GM21367 (cell line): ENCODE results near the gene TMEM101.
"Not testable (repeated sequence)": the region's sequence is repeated elsewhere in the genome, so short reads cannot be mapped to it uniquely, and the experiment has no call there.

Experiments used
- ATAC-seq: cut with Tn5 transposase; IDR thresholded peaks from one replicate; pipeline ENCODE4 v1.9.1; 2021; ENCODE audit not compliant: unreplicated experiment

Gene TMEM101

DNA sequence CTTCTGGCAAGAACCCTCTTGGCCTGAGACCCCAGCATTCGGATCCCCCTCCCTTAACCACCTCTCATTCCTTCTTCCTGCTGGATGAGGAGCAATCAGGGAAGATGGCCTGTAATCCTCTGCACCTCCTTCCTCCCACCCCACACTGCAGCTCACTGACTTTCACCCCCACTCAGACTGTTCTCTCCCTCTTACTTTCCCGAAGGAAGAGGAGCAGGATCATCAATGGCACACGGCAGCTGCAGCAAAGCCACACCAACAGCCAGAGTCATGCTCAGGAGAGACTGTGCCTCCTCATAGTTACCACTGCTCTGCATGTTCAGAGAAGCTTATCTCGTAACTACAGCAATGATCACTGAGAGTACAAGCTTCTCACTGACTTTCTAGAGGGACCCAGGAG, 10.1 kb upstream of the TMEM101 start:
- no peak for ATAC-seq

DNA sequence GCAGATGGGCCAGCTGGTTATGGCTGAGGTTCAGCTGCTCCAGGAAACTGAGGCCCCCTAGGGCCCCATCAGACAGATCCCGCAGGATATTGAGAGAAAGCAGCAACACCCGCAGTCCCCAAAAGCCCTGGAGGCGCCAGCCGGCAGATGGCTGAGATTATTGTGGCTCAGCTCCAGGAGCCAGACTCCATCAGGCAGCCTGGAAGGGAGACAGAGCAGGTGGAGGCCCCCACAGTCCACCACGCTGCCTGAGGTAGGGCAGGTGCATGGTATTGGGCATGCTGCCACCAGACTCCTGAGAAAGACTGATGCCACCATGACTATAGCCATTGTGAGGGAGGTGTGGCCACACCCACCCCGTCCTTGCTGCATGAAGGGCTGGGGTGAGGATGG, 9.5 kb upstream of the TMEM101 start:
- no peak for ATAC-seq

DNA sequence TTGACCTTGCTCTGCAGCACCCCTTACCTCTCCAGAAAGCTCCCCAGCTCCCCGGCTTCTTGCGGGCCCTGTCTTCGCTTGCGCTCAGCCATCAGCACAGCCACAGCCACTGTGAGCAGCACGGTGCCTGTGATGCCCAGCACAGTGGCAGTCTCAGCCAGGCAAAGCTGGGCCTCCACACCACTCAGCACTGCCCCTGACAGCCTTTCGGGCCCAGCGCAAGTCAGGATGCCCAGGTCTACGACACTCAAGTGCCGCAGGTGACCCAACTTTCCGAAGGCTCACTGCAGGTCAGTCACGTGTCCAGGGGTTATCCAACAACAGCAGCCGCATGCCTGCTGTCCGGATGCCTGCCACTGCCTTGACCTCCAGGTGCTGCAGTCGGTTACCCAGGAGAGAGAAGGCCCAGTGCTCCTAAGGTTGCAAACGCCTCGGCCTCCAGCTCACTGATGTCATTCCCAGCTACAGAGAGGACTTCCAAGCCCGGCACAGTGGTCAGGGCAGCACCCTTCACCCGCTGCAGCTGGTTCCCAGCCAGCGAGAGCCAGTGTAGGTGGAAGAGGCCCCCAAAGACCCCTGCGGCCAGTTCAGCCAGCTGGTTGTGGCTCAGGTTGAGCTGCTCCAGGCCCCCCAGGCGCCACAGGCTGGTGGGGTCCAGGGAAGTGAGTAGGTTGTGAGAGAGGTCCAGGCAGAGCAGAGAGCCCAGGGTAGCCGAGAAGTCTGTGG, 8.9 kb upstream of the TMEM101 start:
- no peak for ATAC-seq

DNA sequence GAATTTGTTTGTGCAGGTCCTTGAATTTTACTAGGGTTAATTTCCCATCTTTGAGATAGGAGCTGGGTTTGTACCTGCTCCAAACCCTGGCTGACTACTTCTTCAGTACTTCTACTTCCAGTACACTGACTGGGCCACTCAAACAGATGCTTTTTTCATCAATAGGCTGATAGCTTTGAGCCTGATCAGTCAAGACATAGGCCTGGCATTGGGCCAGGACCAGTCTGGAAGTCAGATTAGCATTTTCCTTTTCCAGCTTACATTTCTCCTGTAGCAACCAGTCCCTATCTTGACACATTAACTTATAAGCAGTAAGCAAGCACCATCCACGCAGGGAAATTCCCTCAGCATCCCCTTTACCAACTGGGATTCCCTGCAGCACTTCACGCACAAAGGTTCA, 7.5 kb upstream of the TMEM101 start:
- ATAC-seq, result no peak

DNA sequence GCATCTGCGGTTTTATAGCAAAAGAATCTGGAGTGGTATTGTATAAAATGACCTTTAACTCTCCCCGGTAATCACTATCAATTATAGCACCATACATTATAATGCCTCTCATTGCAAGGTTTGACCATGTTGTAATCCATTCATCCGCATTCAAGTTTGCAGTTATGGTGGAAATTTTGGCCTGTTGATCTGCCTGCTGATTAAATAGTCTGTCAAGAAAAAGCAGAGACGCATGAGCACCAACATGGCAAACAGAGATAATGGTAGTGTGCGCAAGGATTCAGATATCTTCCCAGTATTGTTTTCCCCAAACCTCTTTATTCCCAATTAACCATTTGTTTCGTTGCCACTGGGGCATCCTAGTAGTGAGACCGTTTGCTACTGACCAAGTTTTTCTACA, 6.5 kb upstream of the TMEM101 start:
- not testable (repeated sequence) for ATAC-seq

DNA sequence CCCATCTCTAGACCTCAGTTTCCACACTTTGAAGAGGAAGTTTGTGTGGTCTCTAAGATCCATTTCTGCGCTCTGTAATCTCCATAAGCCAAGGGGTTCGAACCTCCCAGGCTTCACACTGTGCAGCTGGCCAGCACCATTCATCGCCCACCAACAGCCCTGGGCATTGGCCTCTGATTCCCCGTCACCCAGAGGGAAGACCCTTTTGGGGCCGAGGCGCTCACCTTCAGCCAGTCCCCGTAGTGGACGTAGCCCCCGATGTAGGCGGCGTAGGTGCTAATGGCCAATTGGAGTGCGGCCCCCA, 678 bp downstream of the TMEM101 start:
- ATAC-seq, result no peak

DNA sequence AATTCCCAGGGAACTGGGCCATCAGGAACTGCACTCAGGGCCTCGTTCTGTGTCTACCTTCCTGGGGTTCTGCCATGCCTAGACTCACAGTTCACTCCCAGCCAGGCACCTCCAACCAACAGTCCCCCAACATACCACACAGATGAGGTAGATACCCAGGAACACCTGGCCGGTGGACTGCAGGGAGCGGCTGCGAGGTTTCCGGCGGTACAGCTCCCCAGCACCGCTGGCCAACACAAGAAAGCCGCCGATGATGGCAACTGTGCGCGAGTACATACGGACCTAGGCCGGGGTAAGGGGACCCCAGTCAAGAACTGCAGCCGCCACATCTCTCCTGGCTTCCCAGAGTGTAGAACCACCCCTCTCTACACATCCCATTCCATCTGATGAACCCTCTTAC, 1.9 kb downstream of the TMEM101 start:
- no peak for ATAC-seq

DNA sequence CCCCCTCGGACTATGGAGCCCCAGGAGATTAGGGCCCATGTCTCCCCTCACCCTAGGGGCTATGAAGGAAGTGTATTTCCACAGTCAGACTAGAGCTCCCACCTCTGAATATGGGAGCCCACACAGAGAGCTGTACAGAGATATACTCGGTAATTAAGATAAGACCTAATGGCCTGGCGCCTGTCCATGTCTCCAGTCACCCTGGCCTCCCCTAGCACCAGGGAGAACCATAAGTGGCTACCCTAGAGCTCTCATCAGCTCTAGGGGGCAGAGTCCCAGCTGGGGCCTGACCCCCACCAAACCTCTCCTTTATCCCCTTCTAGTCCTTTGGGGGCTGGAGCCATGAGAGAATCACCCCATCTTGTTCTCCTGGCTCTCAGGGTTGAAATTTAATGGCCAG, 2.4 kb downstream of the TMEM101 start:
- no peak for ATAC-seq

DNA sequence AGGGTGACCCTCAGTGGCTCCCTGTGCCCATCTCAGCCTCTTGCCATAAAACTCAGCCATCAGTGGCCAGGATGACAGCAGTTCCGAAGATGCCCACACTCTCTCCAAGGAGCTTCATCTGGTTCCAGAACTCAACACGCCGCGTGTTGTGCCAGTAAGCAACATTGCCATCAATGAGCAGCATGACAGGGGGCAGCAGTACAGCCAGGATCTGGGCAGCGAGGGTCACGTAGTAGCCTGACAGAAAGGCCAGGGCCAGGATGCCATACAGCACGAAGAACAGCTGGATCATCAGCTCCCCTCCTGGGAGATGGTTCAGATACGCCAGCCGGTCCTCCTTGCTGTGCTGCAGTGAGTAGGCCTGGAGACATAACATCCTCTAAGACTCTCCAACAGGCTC, 2.9 kb downstream of the TMEM101 start:
- ATAC-seq, result no peak

DNA sequence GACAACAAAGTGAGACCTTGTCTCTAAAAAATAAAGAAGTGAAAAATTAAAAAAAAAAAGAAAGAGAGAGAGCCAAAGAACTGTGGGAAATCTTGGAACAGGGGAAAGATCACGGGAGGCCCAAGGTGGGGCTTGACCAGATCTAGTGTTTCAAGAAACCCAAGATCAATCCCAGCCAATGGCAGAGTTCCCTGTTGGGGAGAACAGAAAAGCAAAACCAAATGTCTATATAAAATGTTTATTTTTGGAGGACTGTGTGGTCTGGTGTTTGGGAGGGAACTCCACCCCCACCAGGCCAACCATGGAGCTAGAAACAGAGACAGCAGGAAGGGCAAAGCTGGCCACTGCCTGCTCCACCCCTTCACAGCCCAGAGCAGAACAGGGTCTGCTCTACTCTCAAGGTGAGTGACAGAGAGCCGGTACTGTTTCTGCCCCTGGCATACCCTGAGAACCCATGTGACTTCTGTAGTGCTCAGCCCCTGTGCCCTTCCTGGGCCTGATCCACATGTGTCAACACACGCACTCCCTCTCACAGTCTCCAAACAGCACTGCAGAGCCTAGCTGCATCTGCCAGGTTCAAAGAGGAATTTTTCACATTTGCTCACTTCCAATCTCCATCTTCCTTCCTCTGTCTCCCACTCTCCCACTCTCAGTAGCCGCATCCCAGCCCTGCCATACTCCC, 3.7 kb downstream of the TMEM101 start:
- no peak for ATAC-seq

DNA sequence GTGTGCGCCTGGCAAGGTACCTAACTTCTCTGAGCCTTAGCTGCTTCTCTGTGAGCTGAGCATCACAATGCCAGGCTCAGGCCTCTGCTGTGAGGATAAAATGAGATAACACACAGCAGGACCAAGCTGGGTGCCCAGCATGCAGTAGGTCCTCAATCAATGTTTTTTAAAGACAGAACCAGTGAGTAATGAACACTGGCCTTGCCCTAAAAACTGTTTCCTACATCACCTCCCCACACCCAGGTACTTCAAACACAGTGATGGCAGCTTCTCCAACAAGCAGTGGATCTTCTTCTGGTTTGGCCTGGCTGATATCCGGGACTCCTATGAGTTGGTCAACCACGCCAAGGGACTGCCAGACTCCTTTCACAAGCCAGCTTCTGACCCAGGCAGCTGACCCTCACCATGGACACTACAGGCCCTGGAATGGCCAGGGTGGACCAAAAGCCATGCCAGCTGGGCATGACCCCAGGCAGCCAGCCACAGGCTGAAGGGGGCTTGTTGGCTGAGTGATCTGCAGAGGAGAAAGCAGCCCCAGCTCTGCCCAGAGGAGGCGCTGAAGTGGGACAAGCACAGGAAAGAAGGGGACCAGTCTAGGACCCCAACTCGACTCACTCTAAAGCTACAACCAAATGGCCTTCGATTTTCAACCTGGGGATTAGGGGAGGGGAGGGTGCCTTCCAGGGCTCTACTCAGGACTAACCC, 6.4 kb downstream of the TMEM101 start:
- no peak for ATAC-seq

DNA sequence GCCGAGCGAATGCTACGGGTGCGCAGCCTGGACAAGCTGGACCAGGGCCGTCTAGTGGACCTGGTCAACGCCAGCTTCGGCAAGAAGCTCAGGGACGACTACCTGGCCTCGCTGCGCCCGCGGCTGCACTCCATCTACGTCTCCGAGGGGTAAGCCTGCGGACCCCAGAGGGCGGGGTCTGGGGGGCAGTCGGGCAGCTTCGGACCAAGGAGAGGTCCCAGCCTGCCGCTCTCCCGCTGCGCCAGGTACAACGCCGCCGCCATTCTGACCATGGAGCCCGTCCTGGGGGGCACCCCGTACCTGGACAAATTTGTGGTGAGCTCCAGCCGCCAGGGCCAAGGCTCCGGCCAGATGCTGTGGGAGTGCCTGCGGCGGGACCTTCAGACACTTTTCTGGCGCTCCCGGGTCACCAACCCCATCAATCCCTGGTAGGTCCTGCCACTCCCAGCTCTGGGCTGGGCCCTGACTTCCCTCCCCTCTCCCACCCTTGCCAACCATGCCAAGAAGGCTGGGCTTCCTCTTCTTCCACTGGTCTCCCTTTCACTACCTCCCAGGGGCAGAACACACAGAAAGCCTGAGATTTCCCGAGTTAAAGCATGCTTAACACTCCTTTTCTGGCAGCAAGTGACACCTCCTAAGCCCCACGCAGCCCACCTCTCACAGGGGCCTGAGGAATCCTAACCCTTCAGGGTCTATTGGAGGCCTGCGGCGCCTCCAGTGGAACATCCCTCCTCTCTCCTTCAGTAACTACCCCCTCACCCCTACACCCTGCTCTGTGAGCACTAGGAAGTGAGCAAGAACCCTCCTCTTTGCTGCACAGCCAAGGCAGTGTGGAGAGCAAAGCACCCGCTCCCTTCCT, 7.2 kb downstream of the TMEM101 start:
- no peak for ATAC-seq

DNA sequence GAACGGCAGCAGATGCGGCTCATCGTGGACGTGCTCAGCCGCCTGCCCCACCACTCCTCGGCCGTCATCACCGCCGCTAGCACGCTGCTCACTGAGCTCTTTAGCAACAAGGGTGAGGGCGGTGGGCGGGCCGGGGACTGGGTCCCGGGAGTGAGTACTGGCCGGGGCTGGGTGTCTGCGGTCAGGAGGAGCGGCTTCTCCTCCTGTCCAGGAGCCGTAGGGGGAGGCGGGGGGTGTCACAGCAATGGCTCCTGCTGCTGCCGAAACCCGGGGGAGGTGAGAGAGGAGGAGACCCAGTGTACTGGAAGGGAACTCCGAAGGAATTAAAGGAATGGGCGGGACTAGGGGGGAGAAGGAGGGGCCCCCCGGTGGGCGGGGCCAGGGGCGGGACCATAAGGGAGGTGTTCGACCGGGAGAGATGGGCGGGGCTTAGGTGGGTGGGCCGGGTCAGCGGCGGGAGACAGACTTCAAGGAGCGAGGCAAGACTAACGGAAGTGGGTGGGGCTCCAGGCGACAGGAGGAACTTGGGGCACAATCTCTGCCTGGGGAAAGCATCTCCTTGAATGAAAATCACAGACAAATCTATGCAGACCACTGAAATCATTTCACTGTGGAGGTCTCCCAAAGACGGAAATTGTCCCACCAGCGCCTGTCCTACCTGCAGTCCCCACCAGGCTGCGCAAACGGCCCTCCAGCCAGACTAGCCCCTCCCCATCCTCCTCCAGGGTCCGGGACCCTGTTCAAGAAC, 8.0 kb downstream of the TMEM101 start:
- ATAC-seq, result no peak

DNA sequence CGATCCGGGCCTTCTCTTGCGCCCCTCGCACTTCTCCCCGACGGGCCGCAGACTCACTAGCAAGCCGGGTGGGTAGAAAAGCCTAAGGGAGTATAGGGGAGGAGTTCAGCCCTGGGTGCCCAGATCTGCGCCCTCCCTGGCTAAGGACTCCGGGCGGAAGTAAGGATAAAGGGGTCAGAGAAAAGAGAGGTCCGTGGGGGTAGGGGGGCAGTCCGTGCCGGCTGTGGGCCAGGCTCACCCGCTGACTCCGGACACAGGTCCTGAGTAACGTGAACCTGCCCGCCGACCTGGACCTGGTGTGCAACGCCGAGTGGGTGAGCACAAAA, 8.5 kb downstream of the TMEM101 start:
- ATAC-seq, result no peak

DNA sequence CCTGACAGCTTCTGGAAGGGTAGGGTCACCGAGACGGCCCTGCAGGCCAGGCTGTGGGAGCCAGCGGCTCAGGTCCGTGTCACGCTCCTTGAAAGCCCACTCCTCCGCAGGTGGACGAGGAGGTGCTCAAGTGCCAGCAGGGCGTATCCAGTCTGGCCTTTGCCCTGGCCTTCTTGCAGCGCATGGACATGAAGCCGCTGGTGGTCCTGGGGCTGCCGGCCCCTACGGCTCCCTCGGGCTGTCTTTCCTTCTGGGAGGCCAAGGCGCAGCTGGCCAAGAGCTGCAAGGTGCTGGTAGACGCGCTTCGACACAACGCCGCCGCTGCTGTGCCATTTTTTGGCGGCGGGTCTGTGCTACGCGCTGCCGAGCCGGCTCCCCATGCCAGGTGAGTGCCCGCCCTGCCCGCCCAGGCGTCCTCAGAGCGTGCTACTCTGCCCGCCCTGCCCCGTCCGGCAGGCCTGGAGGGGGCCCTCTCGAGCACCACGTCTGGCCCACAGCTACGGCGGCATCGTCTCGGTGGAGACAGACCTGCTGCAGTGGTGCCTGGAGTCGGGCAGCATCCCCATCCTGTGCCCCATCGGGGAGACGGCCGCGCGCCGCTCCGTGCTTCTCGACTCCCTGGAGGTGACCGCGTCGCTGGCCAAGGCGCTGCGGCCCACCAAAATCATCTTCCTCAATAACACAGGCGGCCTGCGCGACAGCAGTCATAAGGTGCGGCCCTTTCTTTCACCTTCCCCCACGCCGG, 9.1 kb downstream of the TMEM101 start:
- no peak for ATAC-seq

DNA sequence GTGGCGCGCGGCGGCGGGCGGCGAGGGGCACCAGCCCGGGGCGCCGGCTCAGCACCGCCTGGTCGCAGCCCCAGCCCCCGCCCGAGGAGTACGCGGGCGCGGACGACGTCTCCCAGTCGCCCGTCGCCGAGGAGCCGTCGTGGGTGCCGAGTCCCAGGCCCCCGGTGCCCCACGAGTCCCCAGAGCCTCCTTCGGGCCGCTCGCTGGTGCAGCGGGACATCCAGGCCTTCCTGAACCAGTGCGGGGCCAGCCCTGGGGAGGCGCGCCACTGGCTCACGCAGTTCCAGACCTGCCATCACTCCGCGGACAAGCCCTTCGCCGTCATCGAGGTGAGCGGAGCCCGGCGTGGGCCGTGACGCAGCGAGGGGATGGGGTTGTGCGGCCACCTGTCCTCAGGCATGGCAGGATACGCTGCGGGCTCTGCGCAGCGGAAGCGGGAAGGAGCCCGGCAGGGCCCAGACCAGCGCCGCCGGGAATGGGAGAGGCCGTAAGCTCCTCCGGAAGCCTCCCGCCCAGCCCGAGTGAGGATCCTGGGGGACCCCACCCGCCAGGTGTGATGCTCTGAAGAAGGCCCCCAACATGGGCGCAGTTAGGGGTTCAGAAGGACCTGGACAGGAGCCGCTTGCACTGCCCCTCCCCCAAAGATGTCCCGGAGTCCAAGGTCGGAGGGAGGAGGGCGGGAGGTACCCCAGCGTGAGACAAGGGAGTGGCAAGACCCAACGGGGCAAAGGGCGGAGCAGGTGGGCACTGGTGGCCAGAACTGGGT, 9.8 kb downstream of the TMEM101 start:
- no peak for ATAC-seq

DNA sequence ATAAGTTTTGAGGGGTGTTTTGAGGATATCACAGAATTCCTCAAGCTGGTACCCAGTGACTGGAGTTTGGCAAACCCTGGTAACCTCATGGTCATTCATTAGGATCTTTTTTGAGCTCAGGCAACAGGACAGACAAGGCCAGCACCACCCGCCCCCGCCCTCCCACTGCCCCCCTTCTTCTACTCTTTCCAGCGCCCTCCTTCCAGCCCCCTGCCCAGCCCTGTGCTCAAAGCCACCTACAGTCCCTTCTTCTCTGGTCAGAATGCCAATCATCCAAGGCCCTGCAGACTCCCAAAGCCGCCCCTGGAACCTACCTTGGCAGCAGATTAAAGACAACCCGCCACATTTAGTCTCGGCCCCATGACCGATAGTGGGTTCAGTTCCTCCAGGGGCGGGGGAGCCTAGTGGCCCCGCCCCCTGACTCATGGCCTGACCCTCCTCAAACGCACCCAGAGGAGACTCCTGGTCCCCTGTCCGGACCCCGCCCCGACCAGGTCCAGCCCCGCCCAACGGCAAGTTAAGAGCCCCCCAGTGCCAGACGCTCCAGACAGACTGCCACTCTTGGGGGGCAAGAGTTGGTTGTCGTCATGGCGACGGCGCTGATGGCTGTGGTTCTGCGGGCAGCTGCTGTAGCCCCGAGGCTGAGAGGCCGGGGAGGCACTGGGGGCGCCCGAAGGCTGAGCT, 10.5 kb downstream of the TMEM101 start, which contains the start of gene NAGS:
NAGS (plus strand) TSS at position 546 of the 684 bp plus-strand sequence; CDS start at position 588, 42 bp downstream.
- ATAC-seq, result no peak

DNA sequence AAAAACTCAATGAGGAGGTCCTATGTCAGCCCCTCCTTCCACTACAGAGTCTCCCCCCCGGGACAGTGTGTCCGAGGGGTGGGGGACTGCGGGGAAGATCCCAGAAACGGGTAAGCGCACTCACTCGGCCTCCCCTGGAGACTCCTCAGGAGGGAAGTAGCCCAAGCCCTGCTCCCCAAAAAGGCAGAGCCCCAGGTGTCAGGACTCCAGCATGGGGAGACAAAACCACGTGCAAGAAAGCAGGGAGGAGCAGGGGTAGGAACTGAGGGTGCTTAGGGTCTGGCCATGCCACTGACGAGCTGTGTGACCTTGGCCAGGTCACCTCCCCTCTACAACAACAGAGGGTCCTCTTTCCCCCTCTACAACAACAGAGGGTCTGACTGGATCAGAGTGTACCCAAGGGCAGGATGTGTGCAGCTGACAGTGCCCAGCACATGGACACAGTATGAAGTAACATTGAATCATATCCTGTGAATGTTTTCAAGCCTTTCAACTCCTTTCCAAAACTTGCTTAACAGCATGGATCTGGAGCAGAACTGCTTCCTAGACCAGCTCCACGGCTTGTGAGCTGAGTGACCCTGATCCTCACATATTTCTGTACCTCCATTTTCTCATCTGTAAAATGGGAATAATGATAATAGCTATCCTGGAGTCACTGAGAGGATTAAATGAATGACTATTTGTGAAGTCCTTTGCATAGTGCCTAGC, 12.5 kb downstream of the TMEM101 start:
- ATAC-seq, result no peak
